NCI-H748 treated with DMSO at 0.1 percent for 48 hours (cell line): ENCODE results near the gene DPH1.
"Not testable (repeated sequence)": the region's sequence is repeated elsewhere in the genome, so short reads cannot be mapped to it uniquely, and the experiment has no call there.

ENCODE experiments used
- DNase-seq: peaks from one replicate; lab custom pipeline; 2025; lab: John Stamatoyannopoulos, UW

The DPH1 gene

DNA sequence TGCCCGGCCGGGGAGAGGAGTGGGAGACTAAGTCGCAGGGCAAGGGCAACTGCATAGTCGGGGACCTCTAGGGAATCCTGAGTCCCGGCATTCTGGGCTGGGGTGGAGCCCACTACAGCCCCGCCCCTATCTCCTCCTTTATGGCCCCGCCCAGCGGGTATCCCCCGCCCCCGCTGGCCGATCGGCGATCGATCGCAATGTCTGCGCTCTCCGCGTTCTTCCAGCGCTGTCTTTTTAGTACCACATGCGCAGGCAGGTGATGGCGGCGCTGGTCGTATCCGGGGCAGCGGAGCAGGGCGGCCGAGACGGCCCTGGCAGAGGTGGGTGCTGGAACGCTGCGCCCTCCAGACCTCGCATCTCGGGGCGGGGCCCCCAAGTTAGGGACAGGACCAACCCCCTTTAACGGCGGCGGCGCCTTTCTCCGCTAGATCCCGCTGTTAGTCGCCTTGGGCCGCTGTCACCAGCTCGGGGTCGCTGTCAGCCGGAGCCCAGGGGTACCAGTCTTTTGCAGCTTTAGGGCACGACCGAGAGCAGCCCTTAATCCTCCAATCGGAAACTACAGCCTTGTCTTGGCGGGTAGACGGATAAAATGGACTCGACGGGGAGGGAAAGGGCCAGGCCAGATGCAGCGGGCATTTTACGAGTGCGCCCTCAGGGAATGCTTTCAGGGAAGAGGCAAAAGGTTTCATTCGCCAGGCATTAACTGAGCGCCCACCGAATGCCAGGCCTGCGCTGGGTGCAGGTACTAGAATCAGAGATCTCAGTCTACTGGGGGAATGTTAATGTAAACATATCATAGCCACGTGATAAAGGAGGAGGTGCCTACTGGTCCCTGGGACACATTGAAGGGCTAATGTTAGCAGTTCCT lies at the start of gene DPH1:
Gene DPH1, plus strand, starts transcription at position 243 of the 868 bp plus-strand sequence. Its CDS starts 17 bp downstream, at position 260.
- peak; percentile 91 for DNase-seq

DNA sequence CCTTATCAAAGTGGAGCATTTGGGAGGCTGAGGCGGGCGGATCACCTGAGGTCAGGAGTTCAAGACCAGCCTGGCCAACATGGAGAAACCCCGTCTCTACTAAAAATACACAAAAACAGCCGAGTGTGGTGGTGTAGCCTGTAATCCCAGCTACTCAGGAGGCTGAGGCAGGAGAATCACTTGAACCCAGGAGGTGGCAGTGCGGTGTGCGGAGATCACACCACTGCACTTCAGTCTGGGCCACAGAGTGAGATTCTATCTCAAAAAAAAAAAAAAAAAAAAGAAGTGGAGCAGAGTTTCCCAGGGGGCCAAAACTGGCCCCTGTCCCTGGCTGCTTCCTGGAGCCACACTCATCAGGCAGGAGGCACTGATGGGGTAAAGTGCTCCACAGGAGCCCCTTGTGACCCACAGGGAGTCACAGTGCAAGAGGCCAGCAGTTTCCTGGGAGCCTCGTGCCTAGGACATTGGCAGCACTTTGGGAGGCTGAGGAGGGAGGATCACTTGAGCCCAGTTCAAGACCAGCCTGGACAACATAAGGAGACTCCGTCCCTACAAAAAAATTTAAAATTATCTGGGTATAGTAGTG lies 49.2 kb upstream of the DPH1 start:
- no peak for DNase-seq

DNA sequence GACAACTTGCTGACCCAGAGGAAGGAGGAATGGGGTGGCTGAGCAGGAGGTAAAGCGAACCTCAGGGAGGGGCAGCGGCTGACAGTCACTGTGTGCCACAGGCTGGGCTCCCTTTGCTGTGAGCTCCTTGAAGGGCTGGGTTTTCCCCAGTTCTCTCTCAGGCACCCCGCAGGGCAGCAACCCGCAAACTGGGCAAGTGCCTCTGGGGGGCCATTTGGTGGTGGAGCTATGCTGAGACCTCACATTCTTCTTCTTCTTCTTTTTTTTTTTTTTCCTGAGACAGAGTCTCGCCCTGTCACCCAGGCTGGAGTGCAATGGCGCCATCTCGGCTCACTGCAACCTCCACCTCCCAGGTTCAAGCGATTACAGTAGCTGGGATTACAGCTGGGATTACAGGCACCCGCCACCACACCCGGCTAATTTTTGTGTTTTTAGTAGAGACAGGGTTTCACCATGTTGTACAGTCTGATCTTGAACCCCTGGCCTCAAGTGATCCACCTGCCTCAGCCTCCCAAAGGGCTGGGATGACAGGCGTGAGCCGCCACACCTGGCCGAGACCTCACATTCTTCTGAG lies 47.1 kb upstream of the DPH1 start:
- not testable (repeated sequence) for DNase-seq

DNA sequence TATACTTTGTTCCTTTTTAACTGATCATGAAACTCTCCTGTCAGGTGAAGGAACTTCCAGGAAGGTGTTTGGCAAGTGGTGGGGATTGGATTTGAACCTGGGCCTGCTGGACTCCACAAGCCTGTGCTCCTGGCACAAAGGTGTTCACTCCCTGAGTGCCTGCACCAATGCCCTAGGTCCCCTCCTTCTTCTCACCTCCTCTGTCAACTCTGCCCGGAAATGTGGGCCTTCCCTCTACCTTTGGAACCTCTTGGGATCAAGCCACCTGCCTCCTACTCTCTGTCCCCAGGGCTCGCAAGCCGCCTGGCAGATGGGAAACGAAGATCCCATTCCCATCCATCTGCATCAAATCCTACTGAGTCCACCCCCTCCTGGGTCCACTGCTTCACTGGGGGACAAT lies 44.9 kb upstream of the DPH1 start:
- DNase-seq = no peak

DNA sequence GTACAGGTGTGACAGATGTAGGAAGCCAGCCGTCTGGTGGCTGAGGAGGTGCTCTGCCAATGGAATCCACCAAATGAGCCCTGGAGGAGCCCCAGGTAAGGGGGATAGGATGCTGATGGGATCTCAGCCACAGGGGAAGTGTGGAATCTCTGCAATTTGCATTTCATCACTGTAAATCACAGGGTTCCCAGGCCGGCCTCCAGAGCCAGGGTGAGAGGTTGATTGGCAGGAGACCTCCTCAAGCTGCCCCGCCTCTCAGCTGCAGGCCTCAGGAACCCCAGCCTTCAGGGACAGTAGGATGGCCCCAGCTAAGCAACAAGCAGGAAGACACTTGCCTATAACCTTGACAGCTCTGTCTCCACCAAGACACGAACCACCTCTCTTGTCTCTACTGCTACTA lies 44.3 kb upstream of the DPH1 start:
- no peak for DNase-seq

- no peak for DNase-seq
These were observed 43.0 kb upstream of the DPH1 start for GRCh38 chr17:1986783-1987451.

- no peak for DNase-seq
These were observed 40.8 kb upstream of the DPH1 start for GRCh38 chr17:1989135-1989534.

GRCh38 chr17:1992541-1992940 lies 37.4 kb upstream of the DPH1 start:
- no peak for DNase-seq

DNA sequence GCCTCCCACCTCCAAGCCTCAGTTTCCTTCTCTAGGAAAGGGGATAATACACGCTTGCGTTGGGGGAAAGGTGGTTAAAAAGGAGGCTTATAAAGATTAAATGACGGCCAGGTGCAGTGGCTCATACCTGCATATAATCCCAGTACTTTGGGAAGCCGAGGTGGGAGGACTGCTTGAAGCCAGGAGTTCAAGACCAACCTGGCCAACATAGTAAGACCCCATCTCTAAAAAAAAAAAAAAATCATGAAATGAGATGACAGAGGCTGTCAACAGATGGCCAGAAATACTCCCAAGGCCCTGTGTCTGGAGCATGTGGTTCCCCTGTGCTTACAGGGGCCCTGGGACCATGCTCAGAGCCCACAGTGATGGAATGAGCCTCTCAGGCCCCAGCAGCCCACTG lies 35.2 kb upstream of the DPH1 start:
- DNase-seq = no peak

- no peak for DNase-seq
These were observed 34.5 kb upstream of the DPH1 start for GRCh38 chr17:1995321-1995892.

- DNase-seq = no peak
These were observed 33.8 kb upstream of the DPH1 start for GRCh38 chr17:1995907-1996799.

DNA sequence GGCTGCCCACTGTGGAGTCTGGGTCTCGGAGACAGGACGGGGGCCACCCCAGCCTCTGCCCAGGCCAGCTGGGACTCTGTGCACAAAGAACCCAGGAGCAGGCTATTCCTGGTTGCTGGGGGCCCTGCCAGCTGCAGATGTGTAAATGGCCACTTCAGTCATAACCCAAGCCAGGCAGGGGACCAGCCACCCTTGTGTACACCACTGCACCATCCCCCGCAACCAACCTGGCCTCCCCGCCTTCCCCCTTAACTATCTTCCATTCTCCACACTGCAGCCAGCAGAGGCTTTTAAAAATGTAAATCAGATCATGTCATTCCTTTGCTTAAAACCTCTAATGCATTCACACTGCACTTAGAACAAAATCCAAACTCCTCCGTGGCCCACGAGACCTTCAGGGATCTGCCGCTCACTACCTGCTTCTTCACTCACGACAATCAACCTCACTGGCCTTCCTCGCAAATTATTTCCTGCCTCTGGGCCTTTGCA lies 33.1 kb upstream of the DPH1 start:
- DNase-seq = no peak

GRCh38 chr17:1997289-1997926 lies 32.5 kb upstream of the DPH1 start:
- DNase-seq = no peak

DNA sequence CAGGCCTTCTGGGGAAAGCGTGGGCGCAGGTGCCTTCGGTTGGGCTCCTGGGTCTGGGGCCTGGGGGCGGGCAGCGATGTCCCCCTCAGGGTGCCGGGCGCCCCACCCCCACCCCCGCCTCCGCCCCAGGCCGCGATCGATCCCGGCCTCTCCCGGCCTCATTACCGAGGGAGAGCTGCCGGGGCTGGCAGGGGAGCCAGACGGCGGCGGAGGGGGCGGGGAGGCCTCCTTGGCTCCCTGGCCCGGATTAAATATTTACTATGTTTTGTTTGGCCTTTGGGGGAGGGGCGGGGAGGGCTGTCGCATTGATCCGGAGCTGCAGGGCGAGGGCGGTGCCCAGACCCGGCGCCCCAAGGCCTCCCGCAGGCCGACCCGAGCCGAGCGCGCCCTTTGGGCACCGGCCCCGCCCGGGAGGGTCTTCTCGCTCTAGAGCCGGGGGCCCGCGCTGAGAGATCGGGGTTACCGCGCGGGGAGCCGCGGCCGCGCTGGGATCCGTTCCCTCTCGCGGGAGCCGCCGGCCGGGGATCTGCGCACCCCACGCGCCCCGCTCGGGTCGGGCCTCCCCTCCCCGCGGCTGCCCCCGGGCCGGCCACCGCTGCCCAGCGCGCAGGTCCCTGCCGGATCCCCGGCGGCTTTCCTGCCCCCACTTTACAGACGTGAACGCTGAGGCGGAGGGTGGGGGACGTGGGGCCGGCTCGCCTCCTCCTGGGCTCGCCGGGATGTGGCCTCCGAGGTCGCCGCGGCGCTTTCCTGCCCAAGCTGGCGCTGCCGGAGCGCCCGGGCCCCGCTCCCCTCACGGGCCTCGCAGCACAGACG lies 31.8 kb upstream of the DPH1 start:
- peak; percentile 28 for DNase-seq

DNA sequence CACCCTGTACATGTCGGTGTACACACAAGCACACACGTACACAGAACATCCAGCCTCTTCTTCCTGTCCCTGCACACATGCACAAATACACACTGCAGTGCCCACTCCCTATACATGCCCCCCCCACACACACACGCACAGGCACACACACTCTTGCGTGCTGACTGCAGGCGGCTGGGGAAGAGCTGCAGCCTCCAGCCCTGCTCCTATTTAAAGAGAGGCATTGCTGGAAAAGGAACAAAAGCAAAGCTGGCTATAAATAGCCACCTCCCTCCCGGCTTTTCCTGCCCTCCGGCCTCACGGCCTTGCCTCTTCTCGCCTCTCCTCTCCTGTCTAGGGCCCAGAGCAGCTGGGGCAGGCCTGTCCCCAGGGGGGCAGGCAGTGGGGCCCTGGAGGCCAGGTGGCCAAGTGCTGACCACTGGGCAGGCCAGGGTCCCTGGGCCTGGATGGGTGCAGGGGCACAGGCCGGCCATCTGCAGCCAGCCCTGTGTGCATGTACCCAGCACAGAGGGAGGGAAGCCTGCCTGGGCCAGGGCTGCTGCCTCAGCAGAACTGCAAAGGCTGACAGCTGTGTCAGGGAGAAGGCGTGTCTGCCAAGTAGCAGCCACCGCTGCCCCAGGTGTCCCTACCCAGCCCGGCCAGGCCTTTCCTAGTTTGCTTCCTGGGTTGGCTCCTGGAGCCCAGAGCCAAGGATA lies 30.2 kb upstream of the DPH1 start:
- peak; percentile 23 for DNase-seq

- DNase-seq = no peak
These were observed 27.1 kb upstream of the DPH1 start for GRCh38 chr17:2002767-2003329.

DNA sequence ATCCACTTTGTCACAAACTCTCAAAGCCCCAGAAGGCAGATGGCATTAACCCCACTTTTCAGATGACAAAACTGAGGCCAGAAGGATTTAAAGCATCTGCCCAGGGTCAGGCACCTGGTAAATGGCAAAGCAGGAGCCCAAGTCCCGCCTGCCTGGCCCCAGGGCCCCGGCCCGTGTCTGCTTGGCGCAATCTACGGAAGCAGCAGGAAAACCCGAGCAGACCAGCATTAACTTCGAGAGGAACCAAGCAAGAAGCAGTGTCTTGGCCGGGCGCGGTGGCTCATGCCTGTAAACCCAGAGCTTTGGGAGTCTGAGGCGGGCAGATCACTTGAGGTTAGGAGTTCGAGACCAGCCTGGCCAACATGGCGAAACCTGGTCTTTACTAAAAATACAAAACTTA lies 26.4 kb upstream of the DPH1 start:
- no peak for DNase-seq

GRCh38 chr17:2004435-2004952 lies 25.5 kb upstream of the DPH1 start:
- DNase-seq = no peak
